ENCODE measurements around the gene SYK.

GRCh38 chr9:90815183-90815943 lies 13.7 kb downstream of the SYK start:
- TF ChIP-seq CTCF (IDR thresholded peaks at IDR 0.05): no peak
- no peak for TF ChIP-seq POLR2A (IDR thresholded peaks at IDR 0.05)
- no peak for TF ChIP-seq EP300 (IDR thresholded peaks at IDR 0.05)

Data from stomach (tissue), 4 donors.